HEK293 (cell line): ENCODE data around the gene CDIPT.
A peak's percentile ranks its signal among the peaks of the same experiment; 100 is the strongest.

ENCODE experiments used
- ATF2 ChIP-seq: fragments of 450-650 bp; formaldehyde crosslinking; IDR thresholded peaks from 2 replicates; pipeline ENCODE4 v1.5.1; 2016; ENCODE audit warnings: missing biosample characterization, missing genetic modification characterization, low read depth
- BCL6B ChIP-seq: fragments of 450-650 bp; formaldehyde crosslinking; IDR thresholded peaks from 2 replicates; pipeline ENCODE4 v1.5.1; 2017; ENCODE audit warnings: missing biosample characterization, missing genetic modification characterization
- CTCF ChIP-seq: fragments of 450-650 bp; formaldehyde crosslinking; IDR thresholded peaks from 2 replicates; pipeline ENCODE4 v1.5.1; 2016; ENCODE audit warnings: missing biosample characterization, missing genetic modification characterization
- IKZF3 ChIP-seq: fragments of 450-650 bp; IDR thresholded peaks from 2 replicates; pipeline ENCODE4 v1.5.0; 2018; ENCODE audit warnings: missing biosample characterization, mild to moderate bottlenecking, missing genetic modification characterization, moderate library complexity
- KLF17 ChIP-seq: fragments of 450-650 bp; formaldehyde crosslinking; IDR thresholded peaks from 2 replicates; pipeline ENCODE4 v1.5.1; 2016; ENCODE audit warnings: missing biosample characterization, missing genetic modification characterization
- PRDM4 ChIP-seq: fragments of 450-650 bp; formaldehyde crosslinking; IDR thresholded peaks from 2 replicates; pipeline ENCODE4 v1.5.1; 2017; ENCODE audit warnings: missing biosample characterization, missing genetic modification characterization
- PRDM6 ChIP-seq: fragments of 450-650 bp; formaldehyde crosslinking; IDR thresholded peaks from 2 replicates; pipeline ENCODE4 v1.5.1; 2017; ENCODE audit warnings: missing biosample characterization, missing genetic modification characterization
- REPIN1 ChIP-seq: fragments of 450-650 bp; formaldehyde crosslinking; IDR thresholded peaks from 2 replicates; pipeline ENCODE4 v1.5.1; 2017; ENCODE audit warnings: missing biosample characterization, missing genetic modification characterization, low read depth
- SALL2 ChIP-seq: fragments of 450-650 bp; formaldehyde crosslinking; IDR thresholded peaks from 2 replicates; pipeline ENCODE4 v1.5.0; 2017; ENCODE audit warnings: missing biosample characterization, mild to moderate bottlenecking, missing genetic modification characterization, borderline replicate concordance
- SP3 ChIP-seq: fragments of 450-650 bp; formaldehyde crosslinking; IDR thresholded peaks from 2 replicates; pipeline ENCODE4 v1.5.1; 2016; ENCODE audit warnings: missing biosample characterization, missing genetic modification characterization
- ZBTB11 ChIP-seq: fragments of 450-650 bp; formaldehyde crosslinking; conservative IDR thresholded peaks from 2 replicates; pipeline ENCODE4 v1.5.1; 2016; ENCODE audit warnings: low read depth, missing biosample characterization, missing genetic modification characterization
- ZBTB20 ChIP-seq: fragments of 450-650 bp; formaldehyde crosslinking; IDR thresholded peaks from 2 replicates; pipeline ENCODE4 v1.5.1; 2016; ENCODE audit warnings: missing biosample characterization, missing genetic modification characterization
- ZBTB26 ChIP-seq: fragments of 450-650 bp; formaldehyde crosslinking; optimal IDR thresholded peaks from 2 replicates; pipeline ENCODE3; 2016; ENCODE audit warnings: missing biosample characterization, mild to moderate bottlenecking, missing genetic modification characterization
- ZBTB8A ChIP-seq: fragments of 450-650 bp; formaldehyde crosslinking; IDR thresholded peaks from 2 replicates; pipeline ENCODE4 v1.5.1; 2016; ENCODE audit warnings: missing biosample characterization, missing genetic modification characterization
- ZNF175 ChIP-seq: fragments of 450-650 bp; formaldehyde crosslinking; IDR thresholded peaks from 2 replicates; pipeline ENCODE4 v1.5.1; 2016; ENCODE audit warnings: missing biosample characterization, missing genetic modification characterization
- ZNF202 ChIP-seq: fragments of 450-650 bp; formaldehyde crosslinking; IDR thresholded peaks from 2 replicates; pipeline ENCODE4 v1.5.1; 2016; ENCODE audit warnings: missing biosample characterization, missing genetic modification characterization, borderline replicate concordance
- ZNF248 ChIP-seq: fragments of 450-650 bp; formaldehyde crosslinking; IDR thresholded peaks from 2 replicates; pipeline ENCODE4 v1.5.1; 2017; ENCODE audit warnings: missing biosample characterization, missing genetic modification characterization
- ZNF266 ChIP-seq: fragments of 450-650 bp; formaldehyde crosslinking; IDR thresholded peaks from 2 replicates; pipeline ENCODE4 v1.5.1; 2016; ENCODE audit warnings: missing biosample characterization, missing genetic modification characterization, low read depth
- ZNF302 ChIP-seq: fragments of 450-650 bp; formaldehyde crosslinking; IDR thresholded peaks from 2 replicates; pipeline ENCODE4 v1.5.1; 2016; ENCODE audit warnings: missing biosample characterization, missing genetic modification characterization, low read depth
- ZNF555 ChIP-seq: fragments of 450-650 bp; formaldehyde crosslinking; conservative IDR thresholded peaks from 2 replicates; pipeline ENCODE4 v1.5.1; 2017; ENCODE audit warnings: missing biosample characterization, mild to moderate bottlenecking, missing genetic modification characterization, inconsistent platforms
- ZNF585B ChIP-seq: fragments of 450-650 bp; formaldehyde crosslinking; IDR thresholded peaks from 2 replicates; pipeline ENCODE4 v1.5.1; 2016; ENCODE audit warnings: missing biosample characterization, missing genetic modification characterization
- ZNF629 ChIP-seq: fragments of 450-650 bp; formaldehyde crosslinking; IDR thresholded peaks from 2 replicates; pipeline ENCODE4 v1.5.1; 2017; ENCODE audit warnings: missing biosample characterization, missing genetic modification characterization
- ZNF777 ChIP-seq: fragments of 450-650 bp; formaldehyde crosslinking; IDR thresholded peaks from 2 replicates; pipeline ENCODE4 v1.5.1; 2017; ENCODE audit warnings: missing biosample characterization, missing genetic modification characterization, borderline replicate concordance
- ZNF791 ChIP-seq: fragments of 450-650 bp; formaldehyde crosslinking; IDR thresholded peaks from 2 replicates; pipeline ENCODE4 v1.5.1; 2016; ENCODE audit warnings: missing biosample characterization, missing genetic modification characterization

Gene CDIPT

GRCh38 chr16:29863669-29863984 lies 601 bp upstream of the CDIPT start (continued):
- TF ChIP-seq ZBTB11 (tag by site-specific recombination) (0 out of 2 replicates have a peak, but pooled peaks have one; percentile 3), ZBTB26 (tag by site-specific recombination) (no peak), ZNF585B (tag by site-specific recombination) (no peak), PRDM6 (tag by site-specific recombination) (no peak), ZNF266 (tag by site-specific recombination) (no peak), ZNF629 (tag by site-specific recombination) (0 out of 2 replicates have a peak, but pooled peaks have one; percentile 51), ZNF248 (tag by site-specific recombination) (no peak), KLF17 (tag by site-specific recombination) (no peak), CTCF (tag by site-specific recombination) (no peak), ZNF777 (tag by site-specific recombination) (peak; percentile 42; the same call in 1 of the 2 replicates), ZNF175 (tag by site-specific recombination) (no peak), ZNF302 (no peak), SP3 (tag by site-specific recombination) (no peak), ZBTB8A (tag by site-specific recombination) (no peak; the same call in 1 of the 2 replicates), ATF2 (tag by site-specific recombination) (no peak), PRDM4 (tag by site-specific recombination) (no peak), ZNF791 (tag by site-specific recombination) (no peak), SALL2 (tag by site-specific recombination) (no peak), IKZF3 (tag by site-specific recombination) (peak; percentile 30; the same call in 1 of the 2 replicates), ZNF202 (tag by site-specific recombination) (no peak), ZNF555 (no peak), REPIN1 (tag by site-specific recombination) (no peak), ZBTB20 (tag by site-specific recombination) (no peak), BCL6B (tag by site-specific recombination) (no peak)
